Prostate gland (tissue), 2 donors: ENCODE measurements around the gene ADAMTS14. TPM values are rescaled to one million over a fixed set of nuclear protein-coding genes. Genes with fewer than 3 reads are reported as not detected.

Experiments
- DNase-seq: peaks from one replicate; pipeline ENCODE4 v3.0.0-alpha.2; 2019; ENCODE audit warnings: low spot score
- H3K27ac ChIP-seq, 2 donors: fragments of 200-600 bp; sonication (generic); 2 replicates each; pipeline ENCODE4 v1.5.1; 2017 to 2019
- H3K27me3 ChIP-seq: fragments of 200-600 bp; sonication (generic); replicated peaks from 2 replicates; pipeline ENCODE4 v1.5.1; 2019; ENCODE audit not compliant: insufficient read depth
- H3K36me3 ChIP-seq, 2 donors: fragments of 200-600 bp; sonication (generic); 1 replicate in 1 of 2; 2 replicates in 1 of 2; pipeline versions ENCODE4 v1.5.1 to v1.8.1; 2017 to 2019
- H3K4me1 ChIP-seq: fragments of 200-600 bp; sonication (generic); replicated peaks from 2 replicates; pipeline ENCODE4 v1.5.1; 2019
- H3K4me3 ChIP-seq, 2 donors: fragments of 200-600 bp; sonication (generic); 2 replicates each; pipeline ENCODE4 v1.5.1; 2017 to 2019
- H3K9me3 ChIP-seq: fragments of 200-600 bp; sonication (generic); 2 replicates; pipeline ENCODE4 v1.5.1; 2017
- POLR2A ChIP-seq: fragments of 450-650 bp; IDR thresholded peaks from one replicate; pipeline ENCODE4 v1.6.1; 2016; ENCODE audit warnings: antibody characterized with exemption, mild to moderate bottlenecking
- POLR2AphosphoS5 ChIP-seq: sonication (generic); formaldehyde crosslinking; IDR thresholded peaks from one replicate; pipeline ENCODE4 v1.6.1; 2017; ENCODE audit warnings: antibody characterized with exemption
- WGBS: methylation state at CpG from one replicate; pipeline ENCODE4 v1.1.5; 2018; 5-methylcytosine and 5-hydroxymethylcytosine counted together
- intact Hi-C: fragments of 100-400 bp; cut with DNase I; formaldehyde crosslinking; loops from one replicate; pipeline ENCODE4 v1.14.2; 2022
- total RNA-seq, 2 donors: library from RNA; depleted of rRNA; stranded (reverse); fragments of >200 nt; gene quantifications; one replicate each; pipeline ENCODE4 v1.1.0, GENCODE V29; 2016
- TF ChIP-seq, protein P1 (sequence below), 4 experiments: fragments of 200-600 bp in 2 of 4; fragments of 450-650 bp in 2 of 4; sonication (generic) in 2 of 4; IDR thresholded peaks; 1 replicate in 3 of 4; 2 replicates in 1 of 4; pipeline ENCODE4 v1.5.1; 2016 to 2019; ENCODE audit warnings: antibody characterized with exemption in 4 of 4, mild to moderate bottlenecking in 2 of 4, moderate library complexity in 2 of 4

ADAMTS14 gene, protein sequence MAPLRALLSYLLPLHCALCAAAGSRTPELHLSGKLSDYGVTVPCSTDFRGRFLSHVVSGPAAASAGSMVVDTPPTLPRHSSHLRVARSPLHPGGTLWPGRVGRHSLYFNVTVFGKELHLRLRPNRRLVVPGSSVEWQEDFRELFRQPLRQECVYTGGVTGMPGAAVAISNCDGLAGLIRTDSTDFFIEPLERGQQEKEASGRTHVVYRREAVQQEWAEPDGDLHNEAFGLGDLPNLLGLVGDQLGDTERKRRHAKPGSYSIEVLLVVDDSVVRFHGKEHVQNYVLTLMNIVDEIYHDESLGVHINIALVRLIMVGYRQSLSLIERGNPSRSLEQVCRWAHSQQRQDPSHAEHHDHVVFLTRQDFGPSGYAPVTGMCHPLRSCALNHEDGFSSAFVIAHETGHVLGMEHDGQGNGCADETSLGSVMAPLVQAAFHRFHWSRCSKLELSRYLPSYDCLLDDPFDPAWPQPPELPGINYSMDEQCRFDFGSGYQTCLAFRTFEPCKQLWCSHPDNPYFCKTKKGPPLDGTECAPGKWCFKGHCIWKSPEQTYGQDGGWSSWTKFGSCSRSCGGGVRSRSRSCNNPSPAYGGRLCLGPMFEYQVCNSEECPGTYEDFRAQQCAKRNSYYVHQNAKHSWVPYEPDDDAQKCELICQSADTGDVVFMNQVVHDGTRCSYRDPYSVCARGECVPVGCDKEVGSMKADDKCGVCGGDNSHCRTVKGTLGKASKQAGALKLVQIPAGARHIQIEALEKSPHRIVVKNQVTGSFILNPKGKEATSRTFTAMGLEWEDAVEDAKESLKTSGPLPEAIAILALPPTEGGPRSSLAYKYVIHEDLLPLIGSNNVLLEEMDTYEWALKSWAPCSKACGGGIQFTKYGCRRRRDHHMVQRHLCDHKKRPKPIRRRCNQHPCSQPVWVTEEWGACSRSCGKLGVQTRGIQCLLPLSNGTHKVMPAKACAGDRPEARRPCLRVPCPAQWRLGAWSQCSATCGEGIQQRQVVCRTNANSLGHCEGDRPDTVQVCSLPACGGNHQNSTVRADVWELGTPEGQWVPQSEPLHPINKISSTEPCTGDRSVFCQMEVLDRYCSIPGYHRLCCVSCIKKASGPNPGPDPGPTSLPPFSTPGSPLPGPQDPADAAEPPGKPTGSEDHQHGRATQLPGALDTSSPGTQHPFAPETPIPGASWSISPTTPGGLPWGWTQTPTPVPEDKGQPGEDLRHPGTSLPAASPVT
- total RNA-seq = under 1 TPM in 1 of 2 donors, not detected in 1; 0.28 TPM

DNA sequence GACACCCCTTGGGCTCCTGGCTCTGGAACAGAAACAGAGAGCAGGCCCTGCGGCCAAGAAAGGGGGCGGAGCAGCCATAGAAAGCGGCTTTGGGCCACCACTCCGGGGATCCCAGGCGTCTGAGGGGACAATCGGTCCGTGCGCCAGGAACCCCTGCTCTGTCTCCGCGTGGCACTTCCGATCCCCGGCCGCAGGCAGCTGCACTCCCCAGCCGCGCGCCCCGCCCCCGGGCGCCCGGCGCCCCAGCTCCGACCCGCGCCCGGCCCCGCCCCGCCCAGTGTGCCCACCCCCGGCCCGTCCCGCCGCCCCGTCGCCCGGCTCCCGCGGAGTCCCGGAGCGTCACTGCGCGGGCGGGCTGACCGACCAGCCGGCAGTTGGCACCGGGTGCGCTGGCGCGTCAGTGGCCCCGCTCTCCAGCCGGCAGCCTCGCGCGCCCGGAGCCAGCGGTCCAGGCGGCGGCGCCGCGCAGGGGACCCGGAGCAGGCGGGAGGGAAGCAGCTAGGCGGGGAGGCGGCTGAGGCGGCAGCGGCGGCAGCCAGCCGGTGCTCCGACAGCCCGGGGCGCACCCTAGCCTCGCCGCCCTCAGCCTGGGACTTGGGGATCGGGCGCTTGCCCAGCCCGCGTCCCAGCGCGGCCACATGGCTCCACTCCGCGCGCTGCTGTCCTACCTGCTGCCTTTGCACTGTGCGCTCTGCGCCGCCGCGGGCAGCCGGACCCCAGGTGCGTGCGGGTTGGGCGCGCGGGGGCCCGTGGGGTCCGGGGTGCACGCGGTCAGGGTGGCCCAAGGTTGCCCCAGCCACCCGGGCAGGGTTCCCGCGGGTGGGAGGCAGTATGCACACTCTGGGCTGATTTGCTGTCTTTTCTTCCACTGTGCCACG, at the start of gene ADAMTS14:
ADAMTS14 (plus strand) TSS at position 342 of the 878 bp plus-strand sequence; CDS start at position 639, 297 bp downstream.
- Histone ChIP-seq H3K27ac (no peak within 1 kb of the TSS), H3K36me3 (no peaks in the 10 kb centered on the region), H3K9me3 (no peaks in the 10 kb centered on the region), H3K4me1 (no peaks in the 10 kb centered on the region), H3K4me3 (peak within 1 kb of the TSS; percentile 20 to 23), H3K27me3 (no peaks in the 10 kb centered on the region)
- WGBS = 2% methylated on average over 59 of the region's 100 CpGs
- TF ChIP-seq POLR2AphosphoS5 = no peak
- TF ChIP-seq, protein P1, sequence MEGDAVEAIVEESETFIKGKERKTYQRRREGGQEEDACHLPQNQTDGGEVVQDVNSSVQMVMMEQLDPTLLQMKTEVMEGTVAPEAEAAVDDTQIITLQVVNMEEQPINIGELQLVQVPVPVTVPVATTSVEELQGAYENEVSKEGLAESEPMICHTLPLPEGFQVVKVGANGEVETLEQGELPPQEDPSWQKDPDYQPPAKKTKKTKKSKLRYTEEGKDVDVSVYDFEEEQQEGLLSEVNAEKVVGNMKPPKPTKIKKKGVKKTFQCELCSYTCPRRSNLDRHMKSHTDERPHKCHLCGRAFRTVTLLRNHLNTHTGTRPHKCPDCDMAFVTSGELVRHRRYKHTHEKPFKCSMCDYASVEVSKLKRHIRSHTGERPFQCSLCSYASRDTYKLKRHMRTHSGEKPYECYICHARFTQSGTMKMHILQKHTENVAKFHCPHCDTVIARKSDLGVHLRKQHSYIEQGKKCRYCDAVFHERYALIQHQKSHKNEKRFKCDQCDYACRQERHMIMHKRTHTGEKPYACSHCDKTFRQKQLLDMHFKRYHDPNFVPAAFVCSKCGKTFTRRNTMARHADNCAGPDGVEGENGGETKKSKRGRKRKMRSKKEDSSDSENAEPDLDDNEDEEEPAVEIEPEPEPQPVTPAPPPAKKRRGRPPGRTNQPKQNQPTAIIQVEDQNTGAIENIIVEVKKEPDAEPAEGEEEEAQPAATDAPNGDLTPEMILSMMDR (IDR thresholded peaks at IDR 0.05) = no peak
- DNase-seq = no peak
- intact Hi-C loops = no loop called here

DNA sequence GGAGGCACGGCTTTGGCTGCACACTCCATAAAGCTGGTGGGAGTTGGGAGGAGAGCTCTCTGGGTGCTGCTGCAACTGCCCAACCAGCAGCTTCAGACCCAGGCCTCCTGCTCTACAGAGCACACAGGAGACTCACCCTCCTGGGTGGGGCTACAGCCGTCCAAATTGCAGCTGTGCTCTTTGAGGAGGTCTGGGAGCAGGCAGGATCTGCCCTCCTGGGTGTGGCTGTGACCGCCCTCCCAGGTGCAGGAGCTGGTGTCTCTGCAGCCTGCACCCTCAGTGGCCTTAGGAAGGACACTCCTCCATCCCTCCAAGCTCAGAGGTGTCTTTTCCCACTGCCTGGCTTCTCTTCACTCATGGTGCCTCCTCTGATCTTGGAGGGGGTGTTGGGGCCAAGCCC, 49.8 kb upstream of the ADAMTS14 start:
- WGBS = 93% methylated on average over 3 of the region's 3 CpGs
- DNase-seq = no peak
- H3K36me3 ChIP-seq = no peaks in the 10 kb centered on the region
- intact Hi-C loops = no loop called here
- H3K27ac ChIP-seq = no peak overlapping the region
- TF ChIP-seq POLR2A = no peak
- TF ChIP-seq, protein P1 (IDR thresholded peaks at IDR 0.05) = no peak
- TF ChIP-seq POLR2AphosphoS5 = no peak
- H3K4me1 ChIP-seq = no peaks in the 10 kb centered on the region
- no peaks in the 10 kb centered on the region for H3K27me3 ChIP-seq
- no peaks in the 10 kb centered on the region for H3K9me3 ChIP-seq
- H3K4me3 ChIP-seq = no peak overlapping the region

DNA sequence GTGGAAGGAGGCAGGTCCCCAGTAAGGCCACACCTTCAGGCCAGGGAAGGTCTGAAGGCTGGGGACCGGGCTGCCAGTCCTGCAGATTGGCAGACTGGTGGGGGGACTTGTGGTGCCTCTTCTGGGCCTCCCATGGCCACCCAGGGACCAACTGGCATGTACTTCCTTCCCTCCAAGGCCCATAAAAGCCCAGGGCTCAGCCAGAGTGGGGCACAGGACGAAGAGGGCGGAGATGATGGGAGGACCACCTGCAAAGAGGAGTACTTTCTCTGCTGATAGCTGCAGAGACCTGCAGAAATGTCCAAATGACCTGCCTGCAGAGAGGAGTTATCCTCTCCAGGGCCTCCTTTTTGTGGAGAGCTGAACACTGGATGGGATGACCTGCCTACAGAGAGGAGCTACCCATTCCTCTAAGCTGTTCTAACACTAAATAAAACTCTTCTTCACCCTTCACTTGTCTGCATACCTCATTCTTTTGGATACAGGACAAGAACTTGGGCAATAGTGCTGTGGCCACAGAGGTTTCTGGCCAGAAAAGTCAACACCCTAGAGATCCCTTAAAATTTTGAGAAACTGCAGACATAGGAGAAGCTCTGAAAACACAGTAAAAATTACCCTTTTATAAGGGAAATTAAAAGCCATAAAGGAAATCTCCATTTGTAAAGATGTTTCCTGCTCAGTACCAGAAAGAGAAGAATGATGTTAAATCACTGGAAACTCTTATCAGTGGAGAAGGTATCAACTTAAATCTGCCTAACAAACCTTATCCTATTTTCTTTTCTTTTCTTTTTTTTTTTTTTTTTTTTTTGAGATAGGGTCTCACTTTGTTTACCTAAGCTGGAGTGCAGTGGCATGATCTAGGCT, 49.1 kb upstream of the ADAMTS14 start:
- no peak for DNase-seq
- intact Hi-C loops = no loop called here
- Histone ChIP-seq H3K9me3 (no peaks in the 10 kb centered on the region), H3K27ac (no peak overlapping the region), H3K4me1 (no peaks in the 10 kb centered on the region), H3K4me3 (no peak overlapping the region), H3K27me3 (no peaks in the 10 kb centered on the region), H3K36me3 (no peaks in the 10 kb centered on the region)
- WGBS = 100% methylated on average over 3 of the region's 3 CpGs
- TF ChIP-seq, protein P1 (IDR thresholded peaks at IDR 0.05) = no peak
- TF ChIP-seq POLR2A = no peak
- no peak for TF ChIP-seq POLR2AphosphoS5

DNA sequence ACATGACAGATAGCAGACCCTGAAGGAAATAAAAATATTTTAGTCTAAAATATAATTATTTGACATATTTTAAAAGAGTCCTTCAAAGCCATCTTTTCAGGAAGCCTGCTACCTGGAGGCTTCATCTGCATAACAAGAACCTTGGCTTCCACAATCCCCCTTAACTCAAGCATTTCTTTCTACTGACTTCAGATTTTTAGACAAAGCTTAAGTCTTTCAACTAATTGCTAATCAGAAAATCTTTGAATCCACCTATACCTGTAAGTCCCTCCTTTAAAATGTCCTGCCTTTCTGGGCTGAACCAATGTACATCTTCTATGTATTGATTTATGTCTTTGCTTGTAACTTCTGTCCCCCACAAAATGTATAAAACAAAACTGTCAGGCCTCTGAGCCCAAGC, 46.2 kb upstream of the ADAMTS14 start:
- DNase-seq = no peak
- Histone ChIP-seq H3K4me1 (no peaks in the 10 kb centered on the region), H3K4me3 (no peak overlapping the region), H3K9me3 (no peaks in the 10 kb centered on the region), H3K27ac (no peak overlapping the region), H3K27me3 (no peaks in the 10 kb centered on the region), H3K36me3 (no peaks in the 10 kb centered on the region)
- TF ChIP-seq, protein P1 (IDR thresholded peaks at IDR 0.05) = no peak
- TF ChIP-seq POLR2AphosphoS5 (no peak), POLR2A (no peak)
- intact Hi-C loops = no loop called here
